Endothelial cell of umbilical vein (primary cell): ENCODE measurements around the gene GRIN2D. TPM values are rescaled to one million over a fixed set of nuclear protein-coding genes. Genes with fewer than 3 reads are reported as not detected.

Source experiments
- BruUV-seq: library from RNA; stranded (reverse); fragments of 400-500 nt; replicated peaks from 2 replicates; lab custom pipeline; 2021; lab: Mats Ljungman, UMichigan
- CTCF ChIA-PET: fragments of 300-600, 350-600 bp; sonication (Branson Sonifier 250); formaldehyde crosslinking; loops from one replicate; lab custom pipeline; 2021; ENCODE audit warnings: antibody characterized with exemption, inconsistent platforms; lab: Charles Lee
- POLR2A ChIA-PET: fragments of 300-600, 350-600 bp; sonication (Branson Sonifier 250); formaldehyde crosslinking; loops from one replicate; lab custom pipeline; 2021; ENCODE audit warnings: antibody characterized with exemption, inconsistent platforms; lab: Charles Lee
- DNase-seq: peaks from one replicate; pipeline ENCODE4 v3.0.0-alpha.2; 2011; ENCODE audit warnings: low read depth, low spot score
- FAIRE-seq: peaks from 2 replicates; lab custom pipeline; 2011; peaks lifted over from hg19 to GRCh38; lab: Jason Lieb, UNC
- H2AFZ ChIP-seq: 2 replicates; pipeline ENCODE4 v1.6.0; 2012; ENCODE audit warnings: low read depth, low read length, control low read depth, inconsistent platforms
- H3K27ac ChIP-seq: 2 replicates; pipeline ENCODE4 v1.5.1; 2011; ENCODE audit warnings: low read depth, mild to moderate bottlenecking, control low read depth, low read length, moderate library complexity; ENCODE audit not compliant: insufficient read depth
- H3K27me3 ChIP-seq, 2 experiments: 2 replicates each; pipeline versions ENCODE4 v1.6.0 to v1.6.1; 2011; ENCODE audit warnings: low read length in 2 of 2, mixed read lengths in 1 of 2; ENCODE audit not compliant: control insufficient read depth in 2 of 2, insufficient read depth in 2 of 2
- H3K36me3 ChIP-seq, 2 experiments: 2 replicates in 1 of 2; 3 replicates in 1 of 2; pipeline ENCODE4 v1.5.1; 2011; ENCODE audit warnings: low read length in 2 of 2, mild to moderate bottlenecking in 1 of 2, moderate library complexity in 1 of 2; ENCODE audit not compliant: control insufficient read depth in 2 of 2, insufficient read depth in 2 of 2; ENCODE audit errors: extremely low read depth in 1 of 2
- H3K4me1 ChIP-seq: 3 replicates; pipeline ENCODE4 v1.5.1; 2011; ENCODE audit warnings: mild to moderate bottlenecking, low read length; ENCODE audit not compliant: control insufficient read depth, insufficient read depth; ENCODE audit errors: extremely low read depth
- H3K4me2 ChIP-seq: 2 replicates; pipeline ENCODE4 v1.6.1; 2011; ENCODE audit warnings: low read length, control low read depth, mixed read lengths; ENCODE audit not compliant: insufficient read depth
- H3K4me3 ChIP-seq, 3 experiments: fragments of 200-600 bp in 1 of 3; sonication (generic), shearing (Covaris generic) in 1 of 3; replicated peaks in 1 of 3; 2 replicates each; pipeline ENCODE4 v1.5.1; 2011 to 2016; ENCODE audit warnings: control low read depth in 3 of 3, low read length in 3 of 3, mild to moderate bottlenecking in 2 of 3, inconsistent platforms in 1 of 3, low read depth in 1 of 3, moderate library complexity in 1 of 3; ENCODE audit not compliant: insufficient read depth in 1 of 3
- H3K79me2 ChIP-seq: 2 replicates; pipeline ENCODE4 v1.6.0; 2012; ENCODE audit warnings: low read length, inconsistent platforms; ENCODE audit not compliant: control insufficient read depth, insufficient read depth
- H3K9ac ChIP-seq: replicated peaks from 2 replicates; pipeline ENCODE3; 2011; ENCODE audit warnings: low read length, control low read depth; ENCODE audit not compliant: insufficient read depth; ENCODE audit errors: extremely low read depth
- H3K9me1 ChIP-seq: replicated peaks from 3 replicates; pipeline ENCODE4 v1.6.0; 2011; ENCODE audit warnings: mild to moderate bottlenecking, low read length; ENCODE audit not compliant: control insufficient read depth, insufficient read depth; ENCODE audit errors: extremely low read depth
- H3K9me3 ChIP-seq: replicated peaks from 2 replicates; pipeline ENCODE4 v1.5.1; 2012; ENCODE audit warnings: low read length, inconsistent platforms; ENCODE audit not compliant: control insufficient read depth, insufficient read depth
- H4K20me1 ChIP-seq: replicated peaks from 2 replicates; pipeline ENCODE3; 2011; ENCODE audit warnings: mild to moderate bottlenecking, low read length; ENCODE audit not compliant: control insufficient read depth, insufficient read depth; ENCODE audit errors: extremely low read depth
- CTCF ChIP-seq, 2 donors: IDR thresholded peaks; 1 replicate in 1 of 2; 2 replicates in 1 of 2; pipeline ENCODE4 v1.5.1; 2011; ENCODE audit warnings: low read length in 2 of 2, mild to moderate bottlenecking in 2 of 2, moderate library complexity in 2 of 2, control low read depth in 1 of 2, inconsistent platforms in 1 of 2, low read depth in 1 of 2; ENCODE audit not compliant: insufficient read depth in 1 of 2; ENCODE audit errors: extremely low read depth in 1 of 2
- GATA2 ChIP-seq: IDR thresholded peaks from 2 replicates; pipeline ENCODE4 v1.7.0; 2011; ENCODE audit warnings: low read depth, mild to moderate bottlenecking, moderate library complexity, mixed read lengths, low read length; ENCODE audit not compliant: insufficient read length, insufficient read depth
- JUN ChIP-seq: IDR thresholded peaks from 2 replicates; pipeline ENCODE4 v1.6.1; 2011; ENCODE audit warnings: borderline replicate concordance, low read depth; ENCODE audit not compliant: insufficient read length, insufficient read depth
- MAX ChIP-seq: IDR thresholded peaks from 2 replicates; pipeline ENCODE4 v1.6.1; 2011; ENCODE audit not compliant: insufficient read depth, insufficient read length
- MYC ChIP-seq: IDR thresholded peaks from one replicate; pipeline ENCODE4 v1.6.1; 2011; ENCODE audit warnings: mild to moderate bottlenecking, low read depth, low read length
- POLR2A ChIP-seq: IDR thresholded peaks from 2 replicates; pipeline ENCODE4 v1.6.1; 2012; ENCODE audit warnings: low read depth, mild to moderate bottlenecking, control low read depth, low read length
- dilution Hi-C: fragments of 300-500 bp; cut with MboI; formaldehyde crosslinking; loops from one replicate; pipeline ENCODE4 v1.15.0; 2019; ENCODE audit warnings: low sequenced_read_pairs; ENCODE audit not compliant: extremely low pct_ligation_motif_present
- intact Hi-C: fragments of 100-400 bp; cut with micrococcal nuclease; formaldehyde crosslinking; loops from one replicate; pipeline ENCODE4 v1.10.0; 2022
- polyA plus RNA-seq, 4 experiments: library from polyadenylated mRNA; depleted of rRNA in 3 of 4; stranded (reverse) in 3 of 4; unstranded in 1 of 4; fragments of >200 nt; gene quantifications; 2 replicates each; pipeline versions ENCODE4 v1.2.1 to v1.2.3, GENCODE V29; 2011 to 2012; ENCODE audit warnings: missing spikeins in 1 of 4
- total RNA-seq: library from RNA; stranded (reverse); gene quantifications from 2 replicates; pipeline ENCODE4 v1.2.3, GENCODE V29; 2021

The GRIN2D gene
- total and polyA plus RNA-seq, 2 donors (not counting 3 experiments of a cell fraction or from before 2014, with no cell fraction given) = 0.59 to 2.1 TPM

- no peak for TF ChIP-seq MAX
- no peak for TF ChIP-seq CTCF (IDR thresholded peaks at IDR 0.05; ENCODE audit: extremely low read depth in 1 of 2, insufficient read depth in 1 of 2, low read depth in 1 of 2, low read length in 2 of 2)
- TF ChIP-seq JUN = no peak
- TF ChIP-seq POLR2A = peak; percentile 29
- no peak for TF ChIP-seq MYC
- no peak for TF ChIP-seq GATA2
- intact Hi-C loops = loop anchor here (1.0 to 2.0 kb wide), 2 partner anchors 17 to 29 kb away; partner anchors contain the start of gene GRWD1
- H3K4me2 ChIP-seq = no peak overlapping the region
These were observed 22.3 kb downstream of the GRIN2D start for GRCh38 chr19:48415806-48416221.

More at GRCh38 chr19:48415806-48416221, 22.3 kb downstream of the GRIN2D start:
- no peak for DNase-seq
- no TSS peak for BruUV-seq
- H3K27me3 ChIP-seq = no peaks in the 10 kb centered on the region
- no peak overlapping the region for H3K9ac ChIP-seq
- peaks cover 6% of the 10 kb centered on the region for H3K4me1 ChIP-seq
- H2AFZ ChIP-seq = peak overlapping the region; percentile 96
- no peaks in the 10 kb centered on the region for H3K79me2 ChIP-seq
- ChIA-PET CTCF (interaction anchor here (2.7 kb wide), 1 partner anchor 25 kb away, joined by 8 read pairs; the partner anchor contains the start of gene KDELR1), POLR2A (no interaction called here)
- no peaks in the 10 kb centered on the region for H3K36me3 ChIP-seq
- dilution Hi-C loops = no loop called here
- no peak for FAIRE-seq
- H3K4me3 ChIP-seq = peak overlapping the region; percentile 15 to 37 (median 31)
- no peaks in the 10 kb centered on the region for H4K20me1 ChIP-seq
- no peaks in the 10 kb centered on the region for H3K9me3 ChIP-seq
- H3K9me1 ChIP-seq = no peaks in the 10 kb centered on the region
- H3K27ac ChIP-seq = no peak overlapping the region
